SK-N-DZ (cell line): ENCODE results near the gene EVL.
"Not testable (repeated sequence)": the region's sequence is repeated elsewhere in the genome, so short reads cannot be mapped to it uniquely, and the experiment has no call there.

Source experiments
- DNase-seq: peaks from one replicate; pipeline ENCODE4 v3.0.0-alpha.2; 2015; ENCODE audit warnings: low spot score

Gene EVL

GRCh38 chr14:100146531-100147091 lies 81.4 kb downstream of the EVL start:
- DNase-seq = no peak

DNA sequence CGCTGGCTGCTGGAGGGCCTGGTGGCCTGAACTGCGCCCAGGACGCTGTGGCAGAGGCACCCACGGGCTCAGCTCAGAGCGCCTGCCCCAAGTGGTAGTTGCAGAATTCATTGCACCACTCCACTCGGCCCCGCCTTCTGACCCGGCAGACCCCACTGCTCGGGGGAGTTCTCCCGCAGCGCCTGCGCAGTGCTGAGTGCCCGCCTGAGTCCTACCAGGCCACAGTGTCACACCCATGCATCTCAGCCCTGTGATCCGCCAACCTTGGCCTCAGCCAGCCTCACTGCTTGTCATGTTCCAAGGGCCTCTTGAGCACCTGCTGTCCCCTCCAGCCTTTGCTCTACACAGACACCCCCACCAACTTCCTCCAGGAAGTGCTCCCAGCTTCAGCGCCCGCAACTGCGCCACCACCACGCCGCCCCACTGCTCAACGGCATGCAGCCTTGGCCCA lies 82.0 kb downstream of the EVL start:
- DNase-seq = no peak

GRCh38 chr14:100147691-100148464 lies 82.7 kb downstream of the EVL start:
- DNase-seq = no peak

GRCh38 chr14:100148837-100149731 lies 83.9 kb downstream of the EVL start:
- DNase-seq = no peak

DNA sequence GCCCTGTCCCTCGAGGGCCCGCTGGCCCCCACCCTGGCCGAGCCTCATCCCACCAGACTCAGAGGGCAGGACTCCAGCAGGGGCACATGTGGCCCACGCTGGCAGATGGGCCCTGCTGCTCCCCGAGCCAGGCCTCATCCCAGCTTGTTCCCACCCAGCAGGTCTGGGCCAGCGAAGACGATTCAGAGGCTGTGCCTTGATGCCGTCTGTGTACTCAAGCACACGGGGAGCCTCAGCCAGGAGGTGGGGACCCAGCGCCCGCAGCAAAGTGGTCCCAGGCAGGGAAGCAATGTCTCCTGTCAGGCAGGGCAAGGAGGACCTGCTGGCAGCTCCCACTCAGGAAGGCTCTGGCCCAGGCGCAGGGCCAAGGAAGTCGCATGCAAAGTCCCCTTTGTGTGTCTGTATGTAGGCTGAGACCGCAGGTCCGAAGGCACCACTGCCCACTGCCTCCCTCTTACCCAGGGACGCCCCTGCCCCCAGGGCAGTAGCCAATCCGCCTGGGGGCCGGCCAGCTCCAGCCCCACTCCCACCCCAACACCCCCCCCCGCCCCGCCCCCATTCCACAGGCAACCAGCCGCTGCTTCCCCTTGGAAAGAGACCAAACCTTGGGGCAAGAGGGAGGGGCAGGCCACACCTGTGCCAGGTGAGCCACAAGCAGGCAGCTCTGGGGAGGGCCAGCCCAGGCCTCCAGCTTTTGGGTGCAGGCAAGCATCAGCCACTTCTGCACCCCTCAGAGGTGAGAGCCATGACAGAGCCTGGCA lies 84.8 kb downstream of the EVL start:
- no peak for DNase-seq

DNA sequence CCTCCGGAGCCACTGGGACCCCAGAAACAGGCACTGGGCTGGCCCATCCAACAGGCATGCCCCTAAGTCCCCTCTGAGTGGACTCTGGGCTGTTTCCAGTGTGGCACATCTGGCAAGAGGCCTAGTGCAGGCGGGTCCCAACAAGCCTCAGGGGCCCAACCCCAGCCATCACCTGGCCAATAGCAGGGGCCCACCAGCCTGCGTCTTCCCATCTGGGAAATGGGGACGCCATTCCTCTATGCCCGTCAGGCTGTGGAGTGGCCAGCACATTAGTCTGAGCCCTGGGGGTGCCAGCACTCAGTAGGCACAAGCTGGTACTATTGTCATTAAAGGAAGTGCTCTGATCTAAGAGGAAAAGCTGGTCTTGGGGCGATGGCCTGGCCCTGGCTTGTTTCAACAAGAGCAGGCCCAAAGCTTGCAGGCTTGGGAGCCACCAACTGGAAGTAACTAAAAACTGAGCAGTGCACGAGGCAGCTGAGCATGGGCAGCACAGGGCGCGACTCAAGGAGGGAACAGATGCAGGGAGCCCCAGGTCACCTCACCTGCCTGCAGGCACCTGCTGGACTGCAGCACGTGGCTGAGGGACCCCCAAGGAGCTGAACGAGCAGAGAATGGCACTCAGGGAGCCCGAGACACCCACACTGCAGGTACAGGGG lies 85.8 kb downstream of the EVL start:
- no peak for DNase-seq

GRCh38 chr14:100152091-100152490 lies 86.9 kb downstream of the EVL start:
- DNase-seq = no peak

GRCh38 chr14:100153560-100153959 lies 88.3 kb downstream of the EVL start:
- no peak for DNase-seq

DNA sequence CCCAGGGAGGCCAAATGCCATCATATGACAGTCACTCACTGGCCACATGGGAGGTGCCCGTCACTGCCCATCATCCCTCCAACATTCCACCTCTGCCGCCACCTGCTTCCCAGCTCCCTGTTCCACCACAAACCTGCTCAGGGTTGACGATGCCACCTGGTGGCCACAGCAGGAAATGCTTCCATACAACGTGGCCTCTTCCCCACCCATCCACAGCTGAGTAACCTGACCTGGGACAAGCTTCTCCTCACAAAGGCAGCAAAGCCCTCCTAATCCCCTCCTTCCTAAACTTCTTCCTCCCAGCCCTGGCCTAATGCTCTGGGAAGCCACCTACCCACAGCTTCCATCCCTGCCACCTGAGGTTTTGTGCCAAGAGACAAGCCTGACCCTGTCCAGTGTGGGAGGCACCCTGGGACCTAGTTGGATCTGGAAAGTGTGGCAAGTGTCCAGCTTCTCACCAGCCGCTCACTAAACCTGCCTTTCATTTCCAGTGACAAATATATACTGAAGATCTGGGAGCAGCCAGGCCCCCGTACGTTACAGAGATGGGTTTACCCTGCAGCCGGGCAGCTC lies 89.9 kb downstream of the EVL start:
- DNase-seq = no peak

GRCh38 chr14:100155756-100156616 lies 90.8 kb downstream of the EVL start:
- peak; percentile 49 for DNase-seq

DNA sequence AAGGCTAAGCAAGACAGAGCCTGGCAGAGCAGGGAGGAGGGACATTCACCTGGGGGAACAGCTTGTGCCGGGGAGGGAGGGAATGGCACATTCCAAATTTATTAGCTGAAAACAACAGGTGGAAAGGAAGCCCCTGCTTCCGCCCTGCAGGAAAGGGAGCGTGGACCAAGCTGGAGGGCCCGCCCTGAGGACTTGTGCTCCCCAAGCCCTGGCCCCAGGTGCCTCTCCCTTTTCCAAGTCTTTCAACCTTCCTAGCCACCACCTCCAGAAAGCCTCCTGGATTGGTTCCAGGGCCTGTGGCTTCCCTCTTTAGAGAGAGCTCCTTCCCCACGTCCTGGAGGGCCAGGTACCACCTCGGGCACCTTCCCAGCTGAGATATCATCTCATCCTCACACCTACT lies 91.6 kb downstream of the EVL start:
- DNase-seq = no peak

- not testable (repeated sequence) for DNase-seq
Measured at GRCh38 chr14:100157548-100158232, 92.5 kb downstream of the EVL start.

GRCh38 chr14:100158566-100159093 lies 93.4 kb downstream of the EVL start:
- DNase-seq = no peak

DNA sequence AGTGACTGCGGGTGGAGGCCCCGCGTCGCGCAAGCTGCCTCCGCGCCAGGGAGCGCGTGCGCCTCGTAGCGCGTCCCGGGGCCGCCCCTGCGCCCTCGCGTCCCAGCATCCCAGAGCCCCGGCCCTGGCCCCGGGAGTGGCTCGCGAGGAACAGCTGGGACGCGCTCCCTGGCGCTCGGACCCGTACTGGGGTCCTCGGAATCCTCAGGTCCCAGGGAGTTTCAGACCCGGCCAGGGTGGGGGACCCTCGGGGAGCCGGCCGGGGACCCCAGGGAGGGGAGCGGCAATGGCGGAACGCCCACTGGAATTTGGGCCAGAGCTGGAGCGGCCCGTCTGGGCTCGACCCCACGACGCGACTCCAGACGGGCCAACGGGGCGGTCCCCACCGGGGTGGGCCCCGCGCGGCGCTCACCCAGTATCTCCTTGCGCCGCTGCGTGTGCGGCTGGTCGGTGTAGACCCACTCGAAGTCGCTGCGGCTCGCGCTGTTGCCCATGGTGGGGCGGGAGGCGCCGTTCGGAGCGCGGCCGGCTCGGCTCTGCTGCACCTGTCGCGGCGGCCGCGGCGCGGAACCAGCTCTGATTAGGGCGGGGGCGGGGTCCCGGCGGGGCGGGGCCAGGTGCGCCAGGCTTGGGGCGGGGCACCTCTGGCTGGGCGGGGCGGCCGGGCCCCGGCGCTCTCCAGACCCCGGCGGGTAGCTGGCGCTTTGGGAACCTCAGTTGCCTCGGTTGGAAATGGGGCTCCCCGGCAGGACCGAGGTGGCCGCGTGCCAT lies 94.1 kb downstream of the EVL start, which contains the start of gene DEGS2:
TSS of gene DEGS2 (minus strand) at position 552 of the 771 bp plus-strand sequence. CDS start at position 494, 58 bp downstream.
- DNase-seq = no peak

GRCh38 chr14:100159865-100160533 lies 94.8 kb downstream of the EVL start:
- no peak for DNase-seq

DNA sequence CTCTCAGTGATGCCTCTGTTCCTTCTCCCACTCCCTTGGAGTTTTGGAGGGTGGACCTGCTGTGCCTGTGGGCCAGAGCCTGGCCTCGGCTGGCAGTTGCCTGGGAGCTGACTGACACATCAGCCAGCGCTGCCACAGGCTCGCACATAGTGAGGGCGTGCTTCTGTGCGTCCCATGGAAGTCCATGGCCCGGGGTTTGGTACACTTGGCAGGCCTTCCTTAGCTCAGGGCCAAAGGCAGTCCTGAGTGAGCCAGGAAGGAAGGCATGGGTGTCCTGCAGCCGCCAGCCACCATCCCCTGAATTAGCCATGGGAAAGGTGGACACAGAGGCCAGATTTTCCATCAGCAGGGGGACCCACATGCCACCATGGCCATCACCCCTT lies 95.3 kb downstream of the EVL start:
- no peak for DNase-seq

DNA sequence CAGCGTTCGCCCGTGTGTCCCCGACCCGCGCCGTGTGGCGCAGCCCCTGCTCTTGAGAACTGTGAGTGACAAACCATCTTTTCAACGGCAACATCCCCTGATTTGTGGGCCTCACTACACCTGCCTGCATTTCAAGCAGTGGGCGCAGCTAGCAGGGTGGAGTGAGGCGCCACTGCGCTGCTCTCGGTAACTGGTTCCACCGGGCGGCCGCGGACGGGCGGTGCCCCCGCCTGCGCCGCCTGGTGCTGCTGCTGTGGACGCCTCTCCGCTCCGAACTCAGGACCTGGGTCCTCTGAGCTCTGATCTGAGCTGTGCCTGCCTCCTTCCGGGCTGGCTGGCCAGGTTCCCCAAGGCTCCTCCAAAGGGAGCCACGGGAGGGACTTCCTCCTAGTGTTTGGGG lies 100.2 kb downstream of the EVL start:
- DNase-seq = no peak
